Measurements from ENCODE around the gene PM20D1.
"Not testable (repeated sequence)": the region's sequence is repeated elsewhere in the genome, so short reads cannot be mapped to it uniquely, and the experiment has no call there.

- not testable (repeated sequence) for TF ChIP-seq CTCF, POLR2A, POLR2AphosphoS5 (IDR thresholded peaks at IDR 0.05)
These were observed 7.6 kb upstream of the PM20D1 start for GRCh38 chr1:205857501-205857900.
